T-helper 2 cell treated with Interferon-gamma antibody and Interleukin-4, amounts not matched to agents 100 ng/mL and 5 ng/mL, for 36 hours (primary cell): ENCODE data around the gene DIP2A. TPM values are rescaled to one million over a fixed set of nuclear protein-coding genes. Genes with fewer than 3 reads are reported as not detected.
"Not testable (repeated sequence)": the region's sequence is repeated elsewhere in the genome, so short reads cannot be mapped to it uniquely, and the experiment has no call there.

Experiments used
- intact Hi-C: fragments of 100-400 bp; cut with micrococcal nuclease; formaldehyde crosslinking; loops from one replicate; pipeline ENCODE4 v1.15.1; 2023
- total RNA-seq: library from RNA; stranded (reverse); gene quantifications from 2 replicates; pipeline ENCODE4 v1.2.3, GENCODE V29; 2022

The DIP2A gene
- total RNA-seq, 1 donor from 2014 or later = 47.6 TPM

DNA sequence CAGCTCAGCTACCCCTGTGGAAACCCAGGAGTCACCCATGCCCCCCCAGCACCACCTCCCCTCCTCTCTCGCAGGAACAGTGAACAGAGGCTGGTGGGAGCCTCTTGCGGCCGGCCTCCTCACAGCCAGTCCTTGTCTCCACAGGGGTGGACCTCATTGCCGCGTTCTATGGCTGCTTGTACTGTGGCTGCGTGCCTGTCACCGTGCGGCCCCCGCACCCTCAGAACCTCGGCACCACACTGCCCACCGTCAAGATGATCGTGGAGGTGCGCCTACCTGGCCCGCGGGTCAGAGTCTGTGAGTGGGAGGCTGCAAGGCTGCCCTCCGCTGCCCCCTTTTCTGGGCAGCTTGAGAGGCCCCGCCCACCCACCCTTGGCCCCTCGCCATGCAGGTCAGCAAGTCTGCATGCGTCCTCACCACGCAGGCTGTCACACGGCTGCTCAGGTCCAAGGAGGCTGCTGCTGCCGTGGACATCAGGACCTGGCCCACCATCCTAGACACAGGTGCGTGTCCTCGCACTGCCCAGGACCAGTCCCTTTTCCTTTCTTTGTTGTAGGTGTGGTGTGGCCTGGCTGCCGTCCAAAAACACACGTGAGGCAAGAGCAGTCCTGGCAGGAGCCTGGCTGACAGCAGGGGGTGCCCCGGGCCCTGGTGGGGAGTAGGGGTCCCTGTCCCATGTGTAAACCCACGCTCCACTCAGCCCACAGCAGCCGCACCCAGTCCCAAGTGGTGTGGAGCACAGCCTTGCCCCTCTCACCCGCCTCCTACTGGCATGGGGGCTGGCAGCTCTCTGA is 95.9 kb downstream of the DIP2A start:
- intact Hi-C loops = loop anchor here (5.0 kb wide), 1 partner anchor 97 kb away; the partner anchor contains the start of gene DIP2A

- intact Hi-C loops = loop anchor here (5.0 kb wide), 1 partner anchor 98 kb away; the partner anchor contains the start of gene DIP2A
Observed at GRCh38 chr21:46555225-46555617, 96.5 kb downstream of the DIP2A start.

GRCh38 chr21:46555678-46556077 is 97.0 kb downstream of the DIP2A start:
- intact Hi-C loops = loop anchor here (5.0 kb wide), 1 partner anchor 98 kb away; the partner anchor contains the start of gene DIP2A

- intact Hi-C loops = loop anchor here (5.0 kb wide), 1 partner anchor 100 kb away; the partner anchor contains the start of gene DIP2A
Observed at GRCh38 chr21:46556802-46557201, 98.1 kb downstream of the DIP2A start.

- intact Hi-C loops = loop anchor here (5.0 kb wide), 1 partner anchor 100 kb away; the partner anchor contains the start of gene DIP2A
Observed at GRCh38 chr21:46557469-46557868, 98.8 kb downstream of the DIP2A start.

GRCh38 chr21:46557919-46558392 is 99.3 kb downstream of the DIP2A start:
- intact Hi-C loops = loop anchor here (5.0 kb wide), 1 partner anchor 101 kb away; the partner anchor contains the start of gene DIP2A

DNA sequence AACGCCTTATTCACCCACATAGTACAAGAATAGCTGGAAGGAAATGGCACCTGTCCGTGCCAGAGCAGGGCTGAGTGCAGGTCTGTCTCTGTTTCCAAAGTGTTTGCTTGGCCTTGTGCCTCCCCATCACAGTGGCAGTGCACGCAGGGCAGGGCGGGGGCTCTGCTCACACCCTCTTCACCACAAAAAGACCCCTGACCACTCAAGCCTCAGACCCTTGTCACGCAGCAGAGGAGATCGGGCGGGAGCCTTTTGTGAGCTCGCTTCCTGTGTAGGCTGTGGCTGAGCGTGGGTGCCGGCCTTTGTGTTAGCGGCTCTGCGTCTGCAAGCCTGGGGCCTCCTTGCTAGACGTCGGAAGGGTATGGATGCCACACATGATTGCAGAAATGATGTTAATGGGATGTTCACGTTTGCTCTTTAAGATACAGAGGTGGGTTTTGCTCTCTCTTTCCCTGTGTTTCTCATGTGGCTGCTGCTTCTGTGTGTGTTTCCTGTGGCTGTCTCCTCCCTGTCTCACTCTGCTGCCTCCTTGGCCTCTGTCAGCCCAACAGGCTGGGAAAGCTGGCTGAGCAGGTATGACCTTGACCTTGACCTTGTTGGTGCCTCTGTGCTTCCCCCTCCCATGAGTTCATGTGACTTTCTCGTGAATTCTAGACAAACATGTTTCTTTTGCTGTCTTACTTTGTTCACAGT is 100.7 kb downstream of the DIP2A start:
- intact Hi-C loops = loop anchor here (5.0 kb wide), 1 partner anchor 102 kb away; the partner anchor contains the start of gene DIP2A

DNA sequence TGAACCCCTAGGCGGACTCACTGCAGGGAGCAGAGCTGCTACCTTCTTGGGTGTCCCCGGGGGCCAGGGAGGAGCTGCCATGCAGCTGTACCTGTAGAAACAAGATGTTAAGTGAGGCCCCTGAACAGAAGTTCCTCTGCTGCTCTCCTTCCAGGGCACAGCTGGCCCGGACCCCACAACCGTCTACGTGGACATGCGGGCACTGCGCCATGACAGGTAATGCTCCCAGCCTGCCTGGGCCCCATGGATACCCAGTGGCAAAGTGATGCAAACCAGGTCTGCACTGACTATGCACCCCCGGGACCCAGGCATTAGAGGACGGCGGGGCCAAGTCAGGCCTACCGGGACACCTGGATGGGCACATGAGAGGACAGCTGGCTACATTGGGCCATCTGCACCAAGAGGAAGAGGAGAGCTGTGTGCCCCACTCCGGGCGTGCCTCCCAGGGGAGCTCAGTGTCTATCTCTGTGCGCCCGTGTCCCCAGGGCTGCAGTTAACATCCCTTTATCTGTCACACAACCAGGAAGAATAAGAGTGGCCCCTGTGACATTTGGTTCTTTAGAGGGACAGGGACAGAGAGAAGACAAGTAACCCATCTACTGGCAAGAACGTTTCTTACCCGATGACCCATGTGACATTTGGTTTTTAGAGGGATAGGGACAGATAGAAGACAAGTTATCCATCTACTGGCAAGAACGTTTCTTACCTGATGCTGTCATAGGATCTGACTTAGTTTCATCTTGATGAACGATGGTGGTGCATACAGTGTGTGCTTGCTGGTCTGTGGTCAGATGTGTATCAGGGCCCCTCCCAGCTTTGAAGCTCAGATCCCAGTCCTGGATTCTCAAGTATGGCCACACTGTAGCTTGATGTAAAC is 102.1 kb downstream of the DIP2A start:
- intact Hi-C loops = loop anchor here (2.0 kb wide), 1 partner anchor 76 kb away; no protein-coding TSS in a partner anchor

DNA sequence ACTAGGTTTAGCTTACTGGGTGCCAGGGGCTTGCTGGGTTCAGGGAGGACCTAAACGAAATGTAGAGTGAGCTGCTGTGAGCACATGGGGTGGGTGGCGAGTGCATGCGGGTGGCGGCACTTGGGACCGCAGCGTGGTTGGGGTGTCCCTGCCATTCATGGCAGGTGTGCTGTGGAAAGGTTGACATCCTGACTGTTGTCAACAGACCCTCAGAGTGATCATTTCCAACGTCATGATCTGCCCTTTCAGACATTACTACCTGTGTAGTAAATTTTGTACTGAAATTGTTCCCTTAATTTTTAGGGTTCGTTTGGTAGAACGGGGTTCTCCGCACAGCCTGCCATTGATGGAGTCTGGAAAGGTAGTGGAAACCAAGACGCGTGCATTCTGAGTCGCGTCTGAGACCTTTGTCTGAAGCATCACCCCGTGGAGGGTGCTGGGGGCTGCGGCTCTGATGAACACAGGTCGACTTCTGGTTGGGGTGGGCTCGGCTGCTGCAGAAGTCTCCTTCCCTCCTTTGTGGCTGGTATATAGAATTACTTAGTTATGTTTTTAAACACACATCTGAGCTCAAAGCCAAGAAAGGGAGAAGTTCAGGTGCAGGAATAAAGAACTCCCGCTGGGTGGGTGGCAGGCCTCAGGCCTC is 102.9 kb downstream of the DIP2A start:
- intact Hi-C loops = loop anchor here (2.0 kb wide), 1 partner anchor 75 kb away; no protein-coding TSS in a partner anchor

DNA sequence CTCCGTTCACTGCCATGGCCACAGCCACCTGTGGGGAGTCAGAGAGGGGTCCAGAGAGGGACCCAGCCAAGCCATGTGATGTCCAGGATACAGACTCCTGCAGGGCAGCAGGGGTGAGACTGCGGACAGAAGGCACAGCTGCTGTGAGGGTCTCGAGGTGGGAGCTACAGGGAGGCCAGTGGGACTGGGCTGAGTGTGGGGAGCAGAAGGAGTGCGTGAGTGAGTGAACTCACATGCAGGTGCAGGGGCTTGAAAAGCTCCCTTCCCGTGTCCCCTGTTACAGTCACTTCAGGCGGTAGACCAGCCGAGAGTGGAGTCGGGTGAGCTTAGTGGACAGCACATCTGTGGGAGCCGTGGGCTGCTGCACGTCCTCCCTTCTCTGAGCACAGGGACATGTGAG is 103.8 kb downstream of the DIP2A start:
- intact Hi-C loops = no loop called here

DNA sequence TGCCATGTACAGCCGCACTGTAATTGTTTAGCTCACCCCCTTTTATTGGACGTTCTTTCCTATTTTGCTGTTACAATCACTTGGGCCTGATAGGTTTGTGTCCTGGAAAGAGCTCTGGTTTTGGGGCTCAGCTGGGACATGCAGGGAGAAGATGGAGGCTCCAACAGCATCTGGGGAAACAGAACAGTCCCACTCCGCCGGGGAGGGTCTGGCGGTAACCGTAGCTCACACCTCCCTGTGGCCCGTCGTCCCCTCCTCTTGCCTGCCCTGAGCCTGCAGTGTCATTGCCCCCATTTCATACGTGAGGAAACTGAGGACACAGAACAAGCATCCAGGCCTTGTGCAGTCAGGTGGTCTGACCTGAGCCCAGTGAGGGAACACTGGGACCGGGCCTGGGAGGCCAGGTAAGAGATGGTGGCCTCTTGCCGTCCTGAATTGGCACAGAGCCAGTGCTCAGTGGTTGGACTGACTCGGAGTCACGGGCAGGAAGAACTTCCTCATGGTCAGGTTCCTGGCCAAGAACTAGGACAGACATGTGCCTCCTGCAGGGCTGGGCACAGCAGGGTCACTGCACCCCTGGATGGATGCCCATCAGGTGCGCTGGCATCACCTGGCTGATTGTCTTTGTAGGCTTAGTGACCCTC is 104.4 kb downstream of the DIP2A start:
- intact Hi-C loops = no loop called here

DNA sequence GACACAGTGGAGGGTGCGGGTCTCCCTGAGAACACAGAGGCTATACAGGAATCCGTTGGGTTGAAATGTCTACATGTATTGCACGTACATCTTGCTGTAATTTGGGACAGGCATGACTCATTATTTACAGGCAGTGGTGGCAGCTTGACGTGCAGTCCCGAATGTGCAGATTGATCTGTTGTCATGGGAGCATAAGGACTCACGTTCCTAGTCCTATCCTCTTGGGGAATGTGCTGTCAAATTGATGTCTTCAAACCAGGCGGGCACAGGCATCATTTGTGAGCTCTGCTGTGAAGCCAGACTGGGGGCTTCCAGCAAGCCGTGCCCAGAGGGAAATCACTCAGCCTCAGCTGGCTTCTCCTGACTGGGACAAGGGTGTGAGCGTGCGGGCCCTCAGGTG is 105.7 kb downstream of the DIP2A start:
- intact Hi-C loops = no loop called here

- intact Hi-C loops = no loop called here
Observed at GRCh38 chr21:46567348-46567747, 108.7 kb downstream of the DIP2A start.

- intact Hi-C loops = no loop called here
Observed at GRCh38 chr21:46568562-46568961, 109.9 kb downstream of the DIP2A start.

- intact Hi-C loops = no loop called here
Observed at GRCh38 chr21:46569081-46569480, 110.4 kb downstream of the DIP2A start.

DNA sequence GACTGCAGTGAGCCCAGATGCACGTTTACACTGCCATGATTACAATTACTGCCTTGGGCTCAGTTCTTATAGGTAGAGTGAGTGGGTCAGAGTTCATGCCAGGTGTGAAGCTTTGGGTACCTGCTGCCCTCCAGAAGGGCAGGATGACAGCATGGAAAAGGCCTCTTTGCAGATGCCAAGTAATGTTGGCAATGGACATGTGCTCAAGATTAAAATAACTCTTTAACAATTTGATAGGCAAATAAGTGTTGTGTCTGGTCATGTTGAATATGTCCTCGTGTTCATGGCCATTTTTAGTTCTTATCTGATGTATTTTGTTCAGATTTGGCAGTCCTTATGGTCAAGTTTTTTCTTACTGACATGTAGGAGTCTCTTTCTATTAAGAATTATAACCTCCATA is 111.4 kb downstream of the DIP2A start:
- intact Hi-C loops = no loop called here

DNA sequence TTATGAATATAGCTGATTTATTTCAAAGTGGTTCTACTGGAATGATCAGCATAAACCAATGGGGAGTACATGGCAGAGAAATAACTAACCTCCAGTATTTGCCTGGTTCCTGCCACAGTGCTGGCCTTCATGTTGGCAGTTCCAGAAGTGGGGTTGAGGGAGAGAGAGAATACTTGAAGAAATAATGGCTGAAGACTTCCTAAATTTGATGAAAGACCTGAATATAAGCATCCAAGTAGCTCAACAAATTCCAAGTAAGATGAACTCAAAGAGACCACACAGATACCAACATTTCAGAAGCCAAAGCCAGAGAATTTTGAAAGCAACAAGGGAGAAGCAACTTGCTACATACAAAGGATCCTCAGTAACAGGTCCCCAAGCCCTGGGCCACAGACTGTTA is 111.9 kb downstream of the DIP2A start:
- intact Hi-C loops = no loop called here

GRCh38 chr21:46572850-46573249 is 114.2 kb downstream of the DIP2A start:
- intact Hi-C loops = no loop called here

DNA sequence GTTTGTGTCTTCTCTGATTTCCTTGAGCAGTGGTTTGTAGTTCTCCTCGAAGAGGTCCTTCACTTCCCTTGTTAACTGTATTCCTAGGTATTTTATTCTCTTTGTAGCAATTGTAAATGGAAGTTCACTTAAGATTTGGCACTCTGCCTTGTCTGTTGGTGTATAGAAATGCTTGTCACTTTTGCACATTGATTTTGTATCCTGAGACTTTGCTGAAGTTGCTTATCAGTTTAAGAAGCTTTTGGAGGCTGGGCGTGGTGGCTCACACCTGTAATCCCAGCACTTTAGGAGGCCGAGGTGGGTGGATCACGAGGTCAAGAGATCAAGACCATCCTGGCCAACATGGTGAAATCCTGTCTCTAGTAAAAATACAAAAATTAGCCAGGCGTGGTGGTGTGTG is 119.1 kb downstream of the DIP2A start:
- intact Hi-C loops = not testable (repeated sequence)

- intact Hi-C loops = not testable (repeated sequence)
Observed at GRCh38 chr21:46579394-46579793, 120.7 kb downstream of the DIP2A start.
